Activated CD8-positive, alpha-beta T cell treated with anti-CD3 and anti-CD28 coated beads for 36 hours (primary cell): ENCODE measurements around the gene KSR2. TPM values are rescaled to one million over a fixed set of nuclear protein-coding genes. Genes with fewer than 3 reads are reported as not detected.
"Not testable (repeated sequence)": the region's sequence is repeated elsewhere in the genome, so short reads cannot be mapped to it uniquely, and the experiment has no call there.

Experiments used
- ATAC-seq: fragments of 200-7000 bp; cut with Tn5 transposase; one replicate; pipeline ENCODE4 v1.10.0; 2021; ENCODE audit warnings: mild to moderate bottlenecking, moderate library complexity
- CTCF ChIA-PET: fragments of 350-600 bp; sonication (Branson Sonifier 250); formaldehyde crosslinking; loops from one replicate; lab custom pipeline; 2021; ENCODE audit warnings: antibody characterized with exemption; lab: Charles Lee
- POLR2A ChIA-PET: fragments of 350-600 bp; sonication (Branson Sonifier 250); formaldehyde crosslinking; loops from one replicate; lab custom pipeline; 2021; ENCODE audit warnings: antibody characterized with exemption; lab: Charles Lee
- DNase-seq: peaks from one replicate; pipeline ENCODE4 v3.0.0-alpha.2; 2020
- H3K27ac Mint-ChIP-seq: one replicate; pipeline ENCODE4 v1.8.0; 2021; ENCODE audit warnings: mild to moderate bottlenecking, mixed read lengths
- H3K27me3 Mint-ChIP-seq: one replicate; pipeline ENCODE4 v1.8.0; 2021; ENCODE audit warnings: mixed read lengths
- H3K36me3 Mint-ChIP-seq: one replicate; pipeline ENCODE4 v1.8.0; 2021; ENCODE audit warnings: low read depth, mixed read lengths
- H3K4me1 Mint-ChIP-seq: one replicate; pipeline ENCODE4 v1.8.0; 2021; ENCODE audit warnings: low read depth, mixed read lengths
- H3K4me3 Mint-ChIP-seq: one replicate; pipeline ENCODE4 v1.8.0; 2021; ENCODE audit warnings: mild to moderate bottlenecking, moderate library complexity, mixed read lengths
- H3K9me3 Mint-ChIP-seq: one replicate; pipeline ENCODE4 v1.8.0; 2021; ENCODE audit warnings: mixed read lengths
- intact Hi-C: fragments of 100-400 bp; cut with micrococcal nuclease; formaldehyde crosslinking; loops from one replicate; pipeline ENCODE4 v1.10.0; 2022
- total RNA-seq, 2 experiments: library from RNA; stranded (reverse); gene quantifications; one replicate each; pipeline ENCODE4 v1.2.3, GENCODE V29; 2021
- TF ChIP-seq, protein P1 (sequence below): fragments of 200-600 bp; IDR thresholded peaks from one replicate; pipeline ENCODE4 v1.8.0; 2022; ENCODE audit warnings: antibody characterized with exemption, mild to moderate bottlenecking

Gene KSR2
- total RNA-seq, 2 experiments from 2014 or later: 0.02 TPM; not detected in 1

DNA sequence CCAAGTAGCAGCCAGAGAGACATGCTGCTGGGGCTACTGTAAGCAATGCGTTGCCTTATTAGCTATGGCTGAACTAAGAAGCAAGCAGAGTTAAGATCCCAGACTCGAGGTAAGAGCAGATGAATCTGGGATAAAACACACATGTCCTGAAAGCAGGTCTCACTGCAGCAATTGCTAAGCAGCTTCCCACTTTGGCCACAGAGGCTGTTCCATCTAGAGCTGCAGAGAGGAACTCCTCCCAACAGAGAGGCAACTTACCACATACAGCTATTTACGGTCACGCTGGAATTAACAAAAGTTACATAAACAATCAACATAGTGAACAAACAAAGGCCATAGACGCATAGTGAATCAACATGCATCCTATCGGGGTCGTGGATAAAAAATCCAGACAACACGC, 90.2 kb downstream of the KSR2 start:
- H3K36me3 Mint-ChIP-seq: no peaks in the 10 kb centered on the region
- peaks cover 8% of the 10 kb centered on the region for H3K4me1 Mint-ChIP-seq
- TF ChIP-seq, protein P1, sequence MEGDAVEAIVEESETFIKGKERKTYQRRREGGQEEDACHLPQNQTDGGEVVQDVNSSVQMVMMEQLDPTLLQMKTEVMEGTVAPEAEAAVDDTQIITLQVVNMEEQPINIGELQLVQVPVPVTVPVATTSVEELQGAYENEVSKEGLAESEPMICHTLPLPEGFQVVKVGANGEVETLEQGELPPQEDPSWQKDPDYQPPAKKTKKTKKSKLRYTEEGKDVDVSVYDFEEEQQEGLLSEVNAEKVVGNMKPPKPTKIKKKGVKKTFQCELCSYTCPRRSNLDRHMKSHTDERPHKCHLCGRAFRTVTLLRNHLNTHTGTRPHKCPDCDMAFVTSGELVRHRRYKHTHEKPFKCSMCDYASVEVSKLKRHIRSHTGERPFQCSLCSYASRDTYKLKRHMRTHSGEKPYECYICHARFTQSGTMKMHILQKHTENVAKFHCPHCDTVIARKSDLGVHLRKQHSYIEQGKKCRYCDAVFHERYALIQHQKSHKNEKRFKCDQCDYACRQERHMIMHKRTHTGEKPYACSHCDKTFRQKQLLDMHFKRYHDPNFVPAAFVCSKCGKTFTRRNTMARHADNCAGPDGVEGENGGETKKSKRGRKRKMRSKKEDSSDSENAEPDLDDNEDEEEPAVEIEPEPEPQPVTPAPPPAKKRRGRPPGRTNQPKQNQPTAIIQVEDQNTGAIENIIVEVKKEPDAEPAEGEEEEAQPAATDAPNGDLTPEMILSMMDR: no peak
- H3K27me3 Mint-ChIP-seq: peaks cover 19% of the 10 kb centered on the region
- POLR2A ChIA-PET: interaction anchor here (0.7 kb wide), 1 partner anchor 184 kb away, joined by 3 read pairs; no protein-coding TSS in a partner anchor
- CTCF ChIA-PET: interaction anchor here (2.3 kb wide), 1 partner anchor 22 kb away, joined by 14 read pairs; no protein-coding TSS in a partner anchor
- H3K9me3 Mint-ChIP-seq: no peaks in the 10 kb centered on the region
- no peak overlapping the region for H3K27ac Mint-ChIP-seq
- no peak overlapping the region for H3K4me3 Mint-ChIP-seq
- intact Hi-C loops: loop anchor here (10.0 kb wide), 2 partner anchors 176 to 226 kb away; partner anchors contain the start of gene VSIG10
- ATAC-seq (no peak), DNase-seq (no peak)

GRCh38 chr12:117876436-117876816, 92.4 kb downstream of the KSR2 start:
- H3K4me1 Mint-ChIP-seq: peaks cover 8% of the 10 kb centered on the region
- H3K27me3 Mint-ChIP-seq: peaks cover 15% of the 10 kb centered on the region
- intact Hi-C loops: loop anchor here (10.0 kb wide), 2 partner anchors 178 to 228 kb away; partner anchors contain the start of gene VSIG10
- TF ChIP-seq, protein P1: no peak
- H3K36me3 Mint-ChIP-seq: no peaks in the 10 kb centered on the region
- ChIA-PET POLR2A (no interaction called here), CTCF (interaction anchor here (1.6 to 3.8 kb wide), 3 partner anchors 20 to 245 kb away, joined by 4 to 17 read pairs (median 14); no protein-coding TSS in a partner anchor)
- H3K4me3 Mint-ChIP-seq: no peak overlapping the region
- DNase-seq (no peak), ATAC-seq (no peak)
- no peaks in the 10 kb centered on the region for H3K9me3 Mint-ChIP-seq
- H3K27ac Mint-ChIP-seq: no peak overlapping the region

DNA sequence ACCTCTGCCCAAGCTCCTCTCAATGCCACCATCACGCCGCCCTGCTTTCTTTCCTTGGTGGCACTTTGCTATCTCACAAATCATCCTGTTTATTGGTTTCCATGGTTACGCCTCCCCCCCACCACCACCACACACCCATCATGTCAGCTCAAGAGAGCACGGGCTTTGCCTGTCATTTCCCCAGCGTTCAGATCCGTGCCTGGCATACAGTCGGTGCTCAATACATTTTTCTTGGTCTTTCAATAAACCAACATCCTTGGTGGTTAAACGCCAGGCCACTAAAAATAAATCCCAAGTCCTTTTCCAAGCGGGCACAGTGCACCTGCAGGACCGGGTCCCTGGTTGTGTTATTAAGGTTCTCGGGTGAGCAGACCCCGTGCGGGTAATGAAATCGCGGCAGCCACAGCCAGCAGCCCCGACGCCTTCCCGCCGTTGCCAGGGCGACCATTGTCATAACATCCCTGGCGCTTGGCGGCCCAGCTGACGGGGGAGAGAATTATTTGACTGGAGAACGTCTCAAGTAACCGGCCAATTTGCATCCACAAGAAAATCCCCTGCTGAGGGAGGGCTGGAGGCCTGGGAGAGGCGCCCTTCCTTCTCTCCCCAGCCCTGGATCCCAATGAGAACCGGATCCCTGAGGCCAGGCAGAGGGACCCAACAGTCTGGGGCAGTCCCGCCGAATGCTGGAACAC, 92.9 kb downstream of the KSR2 start:
- peaks cover 8% of the 10 kb centered on the region for H3K4me1 Mint-ChIP-seq
- intact Hi-C loops: loop anchor here (10.0 kb wide), 2 partner anchors 179 to 229 kb away; partner anchors contain the start of gene VSIG10
- POLR2A ChIA-PET: interaction anchor here (0.7 kb wide), 1 partner anchor 8 kb away, joined by 4 read pairs; no protein-coding TSS in a partner anchor
- H3K4me3 Mint-ChIP-seq: no peak overlapping the region
- TF ChIP-seq, protein P1: no peak
- no peak overlapping the region for H3K27ac Mint-ChIP-seq
- CTCF ChIA-PET: interaction anchor here (0.7 to 3.8 kb wide), 19 partner anchors 19 to 502 kb away, joined by 3 to 17 read pairs (median 6); partner anchors contain the start of genes PEBP1 and RFC5
- DNase-seq (peak; percentile 54), ATAC-seq (peak; percentile 50)
- no peaks in the 10 kb centered on the region for H3K36me3 Mint-ChIP-seq
- peaks cover 15% of the 10 kb centered on the region for H3K27me3 Mint-ChIP-seq
- no peaks in the 10 kb centered on the region for H3K9me3 Mint-ChIP-seq

DNA sequence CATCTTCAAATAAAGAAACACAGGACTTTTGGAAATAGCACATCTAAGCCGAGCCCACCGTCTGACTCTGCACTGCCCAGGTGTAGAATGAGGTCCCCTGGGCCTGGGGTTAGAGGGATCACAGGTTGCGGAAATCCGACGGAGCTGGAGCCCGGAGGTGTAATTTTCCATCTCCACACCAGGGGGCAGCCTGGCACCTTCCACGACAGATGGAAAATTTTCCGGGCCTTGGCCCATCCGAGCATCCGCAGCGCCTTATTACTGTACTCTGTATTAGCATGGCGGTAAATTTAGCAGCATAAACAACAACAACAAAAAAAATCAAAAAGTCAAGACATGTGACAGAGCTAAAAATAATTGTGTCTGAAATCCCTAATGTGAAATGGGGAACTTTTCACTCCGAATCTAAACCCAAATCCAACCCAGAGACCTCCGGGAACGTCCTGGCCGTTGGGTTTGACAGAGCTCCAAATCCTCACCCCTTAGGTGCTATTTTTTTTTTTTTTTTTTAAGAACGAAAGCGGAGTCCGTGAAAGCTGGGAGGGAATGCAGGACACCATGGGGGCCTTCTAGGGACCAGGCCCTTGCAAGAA, 93.9 kb downstream of the KSR2 start:
- H3K4me3 Mint-ChIP-seq: no peak overlapping the region
- ATAC-seq (peak; percentile 89), DNase-seq (peak; percentile 74)
- intact Hi-C loops: loop anchor here (10.0 kb wide), 2 partner anchors 180 to 230 kb away; partner anchors contain the start of gene VSIG10
- no peaks in the 10 kb centered on the region for H3K9me3 Mint-ChIP-seq
- H3K36me3 Mint-ChIP-seq: no peaks in the 10 kb centered on the region
- TF ChIP-seq, protein P1: peak; percentile 89
- no peak overlapping the region for H3K27ac Mint-ChIP-seq
- peaks cover 15% of the 10 kb centered on the region for H3K27me3 Mint-ChIP-seq
- H3K4me1 Mint-ChIP-seq: peaks cover 8% of the 10 kb centered on the region
- POLR2A ChIA-PET: interaction anchor here (0.6 to 0.7 kb wide), 2 partner anchors 9 to 245 kb away, joined by 3 to 4 read pairs; no protein-coding TSS in a partner anchor
- CTCF ChIA-PET: interaction anchor here (0.6 to 3.8 kb wide), 30 partner anchors 18 to 503 kb away, joined by 3 to 17 read pairs (median 4); partner anchors contain the start of genes PEBP1 and RFC5

DNA sequence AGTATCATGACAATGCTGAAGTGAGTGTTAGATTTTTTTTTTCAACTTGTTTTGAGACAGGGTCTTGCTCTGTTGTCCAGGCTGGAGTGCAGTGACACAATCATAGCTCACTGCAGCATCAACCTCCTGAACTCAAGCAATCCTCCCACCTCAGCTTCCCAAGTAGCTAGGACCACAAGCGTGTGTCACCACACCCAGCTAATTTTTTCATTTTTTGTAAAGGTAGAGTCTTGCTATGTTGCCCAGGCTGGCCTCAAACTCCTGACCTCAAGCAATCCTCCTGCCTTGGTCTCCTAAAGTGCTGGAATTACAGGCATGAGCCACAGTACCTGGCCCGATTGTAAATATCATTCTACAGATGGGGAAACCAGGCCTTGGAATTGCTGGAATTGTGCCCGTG, 94.6 kb downstream of the KSR2 start:
- H3K4me3 Mint-ChIP-seq: not testable (repeated sequence)

More for the DNA sequence above, 94.6 kb downstream of the KSR2 start:
- not testable (repeated sequence) for H3K27ac Mint-ChIP-seq, H3K9me3 Mint-ChIP-seq, H3K36me3 Mint-ChIP-seq, ATAC-seq, DNase-seq, H3K4me1 Mint-ChIP-seq
- ChIA-PET POLR2A (interaction anchor here (0.6 to 1.0 kb wide), 2 partner anchors 246 to 1480 kb away, joined by 3 to 4 read pairs; no protein-coding TSS in a partner anchor), CTCF (interaction anchor here (0.6 to 3.8 kb wide), 23 partner anchors 17 to 502 kb away, joined by 3 to 17 read pairs (median 5); partner anchors contain the start of genes PEBP1, RFC5 and SUDS3)
- peaks cover 15% of the 10 kb centered on the region for H3K27me3 Mint-ChIP-seq
- intact Hi-C loops: loop anchor here (10.0 kb wide), 2 partner anchors 181 to 231 kb away; partner anchors contain the start of gene VSIG10
